ENCODE data around the gene ANO7.

DNA sequence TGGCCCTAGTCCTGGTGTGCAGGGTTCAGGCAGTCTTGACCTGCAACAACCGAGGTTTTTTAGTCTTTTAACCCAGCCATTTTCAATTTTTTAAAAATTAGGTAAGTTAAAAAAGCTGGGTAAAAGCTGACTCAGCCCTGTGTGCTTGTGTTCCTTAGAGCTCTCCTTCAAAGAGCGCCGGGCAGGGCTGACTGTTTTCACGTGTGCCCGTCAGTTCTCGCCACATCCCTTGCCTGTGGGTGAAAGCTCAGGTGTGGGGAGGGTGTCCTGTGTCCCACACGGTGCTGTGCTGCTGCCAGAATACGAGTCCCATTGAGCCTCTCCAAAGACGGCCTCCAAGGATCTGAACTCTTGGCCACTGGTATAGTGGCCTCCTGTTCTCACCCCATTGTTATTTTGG, 5.3 kb upstream of the ANO7 start:
- TF ChIP-seq, protein P1, sequence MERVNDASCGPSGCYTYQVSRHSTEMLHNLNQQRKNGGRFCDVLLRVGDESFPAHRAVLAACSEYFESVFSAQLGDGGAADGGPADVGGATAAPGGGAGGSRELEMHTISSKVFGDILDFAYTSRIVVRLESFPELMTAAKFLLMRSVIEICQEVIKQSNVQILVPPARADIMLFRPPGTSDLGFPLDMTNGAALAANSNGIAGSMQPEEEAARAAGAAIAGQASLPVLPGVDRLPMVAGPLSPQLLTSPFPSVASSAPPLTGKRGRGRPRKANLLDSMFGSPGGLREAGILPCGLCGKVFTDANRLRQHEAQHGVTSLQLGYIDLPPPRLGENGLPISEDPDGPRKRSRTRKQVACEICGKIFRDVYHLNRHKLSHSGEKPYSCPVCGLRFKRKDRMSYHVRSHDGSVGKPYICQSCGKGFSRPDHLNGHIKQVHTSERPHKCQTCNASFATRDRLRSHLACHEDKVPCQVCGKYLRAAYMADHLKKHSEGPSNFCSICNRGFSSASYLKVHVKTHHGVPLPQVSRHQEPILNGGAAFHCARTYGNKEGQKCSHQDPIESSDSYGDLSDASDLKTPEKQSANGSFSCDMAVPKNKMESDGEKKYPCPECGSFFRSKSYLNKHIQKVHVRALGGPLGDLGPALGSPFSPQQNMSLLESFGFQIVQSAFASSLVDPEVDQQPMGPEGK (CRISPR knock-in tag; IDR thresholded peaks at IDR 0.05; ENCODE audit: borderline replicate concordance): no peak
- TF ChIP-seq ZNF565 (CRISPR knock-in tag; conservative IDR thresholded peaks at IDR 0.05; ENCODE audit: low read depth) (no peak), ZFP30 (CRISPR knock-in tag; IDR thresholded peaks at IDR 0.05) (no peak), ZFP3 (CRISPR knock-in tag; IDR thresholded peaks at IDR 0.05) (no peak), RARB (CRISPR knock-in tag; IDR thresholded peaks at IDR 0.05) (no peak), CSDC2 (CRISPR knock-in tag; IDR thresholded peaks at IDR 0.05) (no peak), ZNF8 (CRISPR knock-in tag; IDR thresholded peaks at IDR 0.05) (no peak), PPARA (CRISPR knock-in tag; IDR thresholded peaks at IDR 0.05; ENCODE audit: borderline replicate concordance) (no peak), ARNTL (CRISPR knock-in tag; IDR thresholded peaks at IDR 0.05; ENCODE audit: borderline replicate concordance, low read depth) (no peak), ISL1 (CRISPR knock-in tag; IDR thresholded peaks at IDR 0.05) (no peak)
- TF ChIP-seq, protein P2, sequence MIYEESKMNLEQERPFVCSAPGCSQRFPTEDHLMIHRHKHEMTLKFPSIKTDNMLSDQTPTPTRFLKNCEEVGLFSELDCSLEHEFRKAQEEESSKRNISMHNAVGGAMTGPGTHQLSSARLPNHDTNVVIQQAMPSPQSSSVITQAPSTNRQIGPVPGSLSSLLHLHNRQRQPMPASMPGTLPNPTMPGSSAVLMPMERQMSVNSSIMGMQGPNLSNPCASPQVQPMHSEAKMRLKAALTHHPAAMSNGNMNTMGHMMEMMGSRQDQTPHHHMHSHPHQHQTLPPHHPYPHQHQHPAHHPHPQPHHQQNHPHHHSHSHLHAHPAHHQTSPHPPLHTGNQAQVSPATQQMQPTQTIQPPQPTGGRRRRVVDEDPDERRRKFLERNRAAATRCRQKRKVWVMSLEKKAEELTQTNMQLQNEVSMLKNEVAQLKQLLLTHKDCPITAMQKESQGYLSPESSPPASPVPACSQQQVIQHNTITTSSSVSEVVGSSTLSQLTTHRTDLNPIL (CRISPR knock-in tag; IDR thresholded peaks at IDR 0.05; ENCODE audit: low read depth): no peak
- TF ChIP-seq, protein P3, sequence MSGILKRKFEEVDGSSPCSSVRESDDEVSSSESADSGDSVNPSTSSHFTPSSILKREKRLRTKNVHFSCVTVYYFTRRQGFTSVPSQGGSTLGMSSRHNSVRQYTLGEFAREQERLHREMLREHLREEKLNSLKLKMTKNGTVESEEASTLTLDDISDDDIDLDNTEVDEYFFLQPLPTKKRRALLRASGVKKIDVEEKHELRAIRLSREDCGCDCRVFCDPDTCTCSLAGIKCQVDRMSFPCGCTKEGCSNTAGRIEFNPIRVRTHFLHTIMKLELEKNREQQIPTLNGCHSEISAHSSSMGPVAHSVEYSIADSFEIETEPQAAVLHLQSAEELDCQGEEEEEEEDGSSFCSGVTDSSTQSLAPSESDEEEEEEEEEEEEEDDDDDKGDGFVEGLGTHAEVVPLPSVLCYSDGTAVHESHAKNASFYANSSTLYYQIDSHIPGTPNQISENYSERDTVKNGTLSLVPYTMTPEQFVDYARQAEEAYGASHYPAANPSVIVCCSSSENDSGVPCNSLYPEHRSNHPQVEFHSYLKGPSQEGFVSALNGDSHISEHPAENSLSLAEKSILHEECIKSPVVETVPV (CRISPR knock-in tag; IDR thresholded peaks at IDR 0.05): no peak
- TF ChIP-seq, protein P4, sequence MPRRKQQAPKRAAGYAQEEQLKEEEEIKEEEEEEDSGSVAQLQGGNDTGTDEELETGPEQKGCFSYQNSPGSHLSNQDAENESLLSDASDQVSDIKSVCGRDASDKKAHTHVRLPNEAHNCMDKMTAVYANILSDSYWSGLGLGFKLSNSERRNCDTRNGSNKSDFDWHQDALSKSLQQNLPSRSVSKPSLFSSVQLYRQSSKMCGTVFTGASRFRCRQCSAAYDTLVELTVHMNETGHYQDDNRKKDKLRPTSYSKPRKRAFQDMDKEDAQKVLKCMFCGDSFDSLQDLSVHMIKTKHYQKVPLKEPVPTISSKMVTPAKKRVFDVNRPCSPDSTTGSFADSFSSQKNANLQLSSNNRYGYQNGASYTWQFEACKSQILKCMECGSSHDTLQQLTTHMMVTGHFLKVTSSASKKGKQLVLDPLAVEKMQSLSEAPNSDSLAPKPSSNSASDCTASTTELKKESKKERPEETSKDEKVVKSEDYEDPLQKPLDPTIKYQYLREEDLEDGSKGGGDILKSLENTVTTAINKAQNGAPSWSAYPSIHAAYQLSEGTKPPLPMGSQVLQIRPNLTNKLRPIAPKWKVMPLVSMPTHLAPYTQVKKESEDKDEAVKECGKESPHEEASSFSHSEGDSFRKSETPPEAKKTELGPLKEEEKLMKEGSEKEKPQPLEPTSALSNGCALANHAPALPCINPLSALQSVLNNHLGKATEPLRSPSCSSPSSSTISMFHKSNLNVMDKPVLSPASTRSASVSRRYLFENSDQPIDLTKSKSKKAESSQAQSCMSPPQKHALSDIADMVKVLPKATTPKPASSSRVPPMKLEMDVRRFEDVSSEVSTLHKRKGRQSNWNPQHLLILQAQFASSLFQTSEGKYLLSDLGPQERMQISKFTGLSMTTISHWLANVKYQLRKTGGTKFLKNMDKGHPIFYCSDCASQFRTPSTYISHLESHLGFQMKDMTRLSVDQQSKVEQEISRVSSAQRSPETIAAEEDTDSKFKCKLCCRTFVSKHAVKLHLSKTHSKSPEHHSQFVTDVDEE (CRISPR knock-in tag; IDR thresholded peaks at IDR 0.05): no peak

Measured in SK-N-SH treated with all-trans-retinoic acid at 6 μM for 48 hours (cell line).